ENCODE data around the gene ZCCHC24.
"Not testable (repeated sequence)": the region's sequence is repeated elsewhere in the genome, so short reads cannot be mapped to it uniquely, and the experiment has no call there.

Gene ZCCHC24

DNA sequence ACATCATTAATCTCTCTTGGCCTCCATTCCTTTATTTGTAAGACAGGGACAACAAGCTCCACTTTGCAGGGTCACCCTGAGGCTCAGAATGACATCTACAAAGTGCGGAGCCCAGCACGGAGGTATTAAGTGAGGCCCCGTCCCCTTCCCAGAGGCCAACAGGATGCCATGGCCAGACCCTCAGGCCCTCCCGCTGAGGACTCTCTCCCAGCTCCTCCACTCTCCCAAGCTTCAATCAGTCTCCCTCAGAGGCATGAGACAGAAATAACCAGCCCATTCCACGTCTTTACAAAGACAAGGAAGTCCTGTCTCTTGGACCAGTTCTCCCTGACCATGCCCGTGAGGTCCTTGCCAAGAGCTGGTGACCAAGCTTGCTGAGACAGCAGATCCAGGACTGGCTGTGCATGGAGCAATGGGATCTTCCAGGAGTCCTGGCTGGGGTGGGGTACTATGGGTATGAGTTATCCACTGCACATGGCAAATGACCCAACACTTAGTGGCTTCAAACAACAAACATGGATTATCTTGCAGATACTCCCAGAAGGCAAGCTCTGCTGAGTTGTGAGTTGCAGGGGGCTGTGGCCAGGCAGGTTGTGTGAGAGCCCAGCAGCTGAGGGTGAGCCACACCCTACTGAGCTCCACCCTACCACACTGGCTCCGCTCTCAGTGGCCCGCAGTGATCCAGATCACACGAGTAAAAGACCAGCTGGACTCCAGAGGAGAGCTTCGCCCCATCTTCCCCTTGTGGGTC lies 102.4 kb downstream of the ZCCHC24 start:
- DNase-seq, result no peak

DNA sequence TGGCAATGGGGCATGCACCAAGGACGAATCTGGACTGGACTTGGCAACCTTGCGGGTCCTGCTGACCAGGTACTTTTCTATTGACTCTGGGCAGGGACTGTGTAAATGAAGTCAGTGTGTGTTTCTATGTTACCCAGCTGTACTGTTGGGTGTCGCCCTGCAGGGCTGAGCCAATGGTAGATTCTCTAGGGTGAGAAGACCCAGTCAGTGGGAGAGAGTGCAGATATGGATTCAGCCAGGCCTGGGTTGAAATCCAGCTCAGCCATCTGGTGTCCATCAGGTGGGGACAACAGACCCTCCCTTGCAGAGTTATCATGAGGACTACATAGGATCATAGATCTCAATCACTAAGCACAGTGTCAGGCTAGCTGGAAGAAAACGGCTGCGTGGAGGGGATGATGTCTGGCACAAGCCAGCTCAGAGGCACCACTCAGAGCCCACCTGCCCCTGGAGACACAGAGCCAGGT lies 103.1 kb downstream of the ZCCHC24 start:
- no peak for DNase-seq

DNA sequence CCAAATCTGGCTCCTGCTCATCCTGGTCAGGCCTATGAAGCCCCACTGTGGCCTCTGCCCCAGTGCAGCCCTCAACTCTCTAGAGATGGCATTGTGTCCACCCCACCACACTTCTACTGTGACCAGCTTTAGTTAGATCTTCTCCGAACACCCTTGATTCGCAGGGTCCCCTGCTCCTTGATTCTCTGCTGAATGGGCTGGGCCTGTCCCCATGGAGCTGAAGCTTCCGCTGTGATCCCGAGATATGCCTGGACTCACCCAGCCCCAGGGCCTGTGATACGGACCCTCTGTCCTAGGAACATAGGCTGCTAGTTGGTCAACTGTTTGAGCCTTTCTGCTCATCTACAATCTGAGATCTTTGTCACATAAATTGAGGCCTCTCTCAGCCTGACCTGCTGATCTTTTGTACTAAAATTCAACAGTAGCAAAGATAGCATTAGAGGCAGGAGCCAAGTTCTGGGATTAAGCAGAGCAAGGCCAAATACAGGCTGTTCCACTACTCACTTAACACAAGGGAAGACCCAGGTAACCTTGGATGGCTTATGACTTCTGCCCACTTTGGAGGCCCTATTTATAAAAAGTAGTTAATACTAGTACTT lies 104.7 kb downstream of the ZCCHC24 start:
- DNase-seq, result no peak

DNA sequence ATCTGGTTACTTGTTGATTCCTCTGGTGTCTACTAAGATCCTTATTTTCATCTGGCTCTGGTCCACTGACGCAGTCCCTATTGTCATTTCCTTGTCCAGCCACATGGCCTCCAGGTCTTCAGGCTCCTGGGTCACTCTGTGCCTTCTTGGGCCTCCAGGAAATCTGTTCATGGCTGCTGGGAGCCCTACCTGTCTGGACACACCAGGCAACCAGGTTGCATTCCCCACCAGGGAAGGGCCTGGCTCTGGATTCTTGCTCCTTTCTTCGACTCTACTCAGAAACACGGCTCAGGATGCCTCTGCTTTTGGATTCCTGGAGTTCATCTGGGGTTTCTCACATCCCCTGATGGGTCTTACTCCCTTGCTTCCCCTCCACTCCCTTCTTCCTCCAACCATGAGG lies 106.2 kb downstream of the ZCCHC24 start:
- no peak for DNase-seq

DNA sequence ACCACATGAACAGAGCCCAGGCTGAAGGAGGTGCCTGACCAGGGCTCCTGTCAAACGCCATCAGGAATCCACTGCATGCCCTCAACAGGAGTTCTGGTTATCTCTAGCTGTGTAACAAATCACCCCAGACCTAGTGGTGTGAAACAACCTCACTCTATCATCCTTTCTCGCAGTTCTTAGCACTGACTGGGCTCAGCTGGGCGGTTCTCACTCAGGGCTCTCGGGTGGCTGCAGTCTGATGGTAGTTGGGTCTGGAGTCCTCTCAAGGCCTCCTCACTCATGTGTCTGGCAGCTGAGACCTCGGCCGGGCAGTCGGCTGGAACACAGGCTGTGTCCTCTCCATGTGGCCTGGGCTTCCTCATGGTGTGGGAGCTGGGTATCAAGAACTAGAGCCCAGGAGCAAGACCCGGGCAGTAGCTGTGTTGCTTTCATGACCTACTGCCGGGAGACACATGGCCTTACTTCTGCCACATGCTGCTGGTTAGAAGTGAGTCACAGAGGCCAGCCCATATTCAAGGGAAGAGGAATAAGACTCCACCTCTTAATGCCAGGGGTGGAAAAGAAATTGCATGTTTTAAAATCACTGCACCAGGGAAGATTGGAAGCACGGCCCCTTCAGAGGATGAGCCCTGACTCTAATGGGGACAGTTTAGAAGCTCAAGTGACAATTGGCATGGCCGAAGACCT lies 107.5 kb downstream of the ZCCHC24 start:
- DNase-seq, result not testable (repeated sequence)

DNA sequence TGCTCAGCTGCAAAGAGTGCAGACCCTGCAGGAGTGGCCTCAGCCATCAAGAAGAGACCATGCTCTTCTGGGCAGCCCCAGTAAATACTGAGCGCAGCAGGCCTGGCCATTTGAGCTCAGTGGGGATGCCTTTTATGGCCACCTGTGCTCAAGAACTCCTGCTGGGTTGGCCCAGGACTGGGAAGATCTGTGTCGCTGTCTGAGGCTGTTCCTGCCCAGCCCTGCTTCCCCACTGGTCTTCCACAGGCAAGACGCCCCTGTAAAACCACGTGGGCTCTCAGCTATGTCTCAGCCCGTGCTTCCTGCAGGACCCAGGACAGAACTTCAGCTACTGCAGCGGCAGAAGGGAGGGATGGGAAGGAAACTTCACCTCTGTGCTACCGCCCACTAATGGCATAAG lies 108.7 kb downstream of the ZCCHC24 start:
- no peak for DNase-seq

DNA sequence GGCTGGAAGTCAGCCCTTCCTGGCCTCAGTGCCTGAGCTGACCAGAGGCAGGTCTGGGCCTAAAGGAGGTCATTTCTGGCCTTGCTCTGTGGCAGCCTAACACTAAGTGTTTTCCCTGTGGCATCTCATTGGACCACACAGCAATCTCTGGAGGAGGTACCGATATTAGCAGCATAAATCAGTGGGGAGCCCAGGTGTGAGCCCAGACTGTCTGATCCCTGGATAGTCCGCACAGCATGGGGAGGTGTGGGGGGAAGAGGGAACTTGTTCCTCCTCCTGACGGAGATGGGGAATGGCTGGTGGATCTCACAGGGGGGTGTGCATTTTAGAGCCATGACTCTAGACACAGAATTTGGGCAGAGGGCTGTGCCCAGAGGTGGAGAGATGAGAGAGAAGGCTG lies 109.1 kb downstream of the ZCCHC24 start:
- no peak for DNase-seq

DNA sequence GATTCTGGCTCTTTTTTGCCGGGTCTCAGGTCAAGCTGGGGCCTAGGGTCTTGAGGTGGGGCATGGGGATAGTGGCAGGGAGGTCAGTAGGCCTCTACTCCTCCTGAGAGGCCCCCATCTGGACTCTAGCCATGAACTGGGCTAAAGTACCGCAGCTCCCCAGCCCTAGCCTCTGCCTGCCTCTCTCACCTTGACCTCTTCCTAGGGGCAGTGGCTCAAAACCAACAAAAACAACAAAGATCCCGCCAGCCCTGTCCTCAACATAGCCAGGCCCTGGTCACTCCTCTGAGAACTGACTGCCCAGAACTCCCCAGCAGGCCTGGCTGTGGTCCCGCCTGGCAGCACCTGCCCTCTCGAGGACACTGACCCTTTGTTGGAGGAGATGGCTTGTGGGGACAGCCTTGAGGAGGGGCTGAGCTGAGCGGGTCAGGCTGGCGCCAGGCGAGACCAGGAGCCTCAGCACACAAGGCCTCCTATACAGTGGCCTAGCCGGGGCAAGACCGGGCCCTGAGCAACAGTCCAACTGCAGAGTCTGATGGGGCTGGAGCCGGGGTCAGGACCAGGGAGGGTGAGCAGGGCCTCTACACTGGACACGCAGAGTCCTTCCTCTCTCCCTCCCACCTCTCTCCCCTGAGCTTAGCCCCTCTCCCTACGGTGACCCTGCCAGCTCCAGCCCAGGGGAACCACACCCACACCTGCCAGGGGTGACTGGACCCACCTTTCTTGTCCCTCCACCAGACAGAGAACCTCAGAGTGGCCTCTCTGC lies 109.8 kb downstream of the ZCCHC24 start:
- no peak for DNase-seq

DNA sequence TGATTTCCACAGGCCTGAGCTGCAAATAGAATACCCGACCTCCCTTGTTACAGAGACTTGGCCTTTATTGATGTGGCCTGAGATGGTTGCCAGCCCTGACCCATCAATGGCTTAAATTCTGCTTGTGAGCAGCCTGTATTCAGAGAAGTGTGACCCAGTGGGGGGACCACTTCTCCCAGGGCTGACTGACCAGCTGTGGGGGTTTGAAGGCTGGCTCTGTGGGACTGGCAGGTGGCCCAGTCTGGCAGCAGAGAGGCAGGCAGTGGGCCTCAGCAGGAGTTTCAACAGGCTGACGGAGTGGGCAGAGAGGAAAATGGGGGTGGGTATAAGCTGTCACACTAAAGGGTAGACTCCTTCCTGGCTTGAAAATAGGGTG lies 110.3 kb downstream of the ZCCHC24 start:
- DNase-seq, result no peak

DNA sequence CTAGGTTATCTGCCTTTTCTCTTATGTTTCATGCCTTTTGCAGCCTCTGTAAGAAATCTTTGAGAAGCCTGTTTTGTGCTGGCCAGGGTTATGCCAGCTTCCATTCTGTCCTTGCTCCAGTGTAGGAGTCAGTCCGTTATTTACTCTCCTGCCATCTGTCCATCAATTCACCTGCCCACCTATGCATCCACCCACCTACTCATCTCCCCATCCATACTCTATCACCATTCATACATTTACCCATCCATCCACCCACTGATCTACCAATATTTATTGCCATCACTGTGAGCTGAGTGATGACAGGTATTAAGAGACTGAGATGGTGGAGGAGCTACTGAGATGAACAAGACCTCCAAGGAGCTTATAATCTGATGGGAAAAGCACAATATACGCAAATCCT lies 110.9 kb downstream of the ZCCHC24 start:
- DNase-seq, result no peak

DNA sequence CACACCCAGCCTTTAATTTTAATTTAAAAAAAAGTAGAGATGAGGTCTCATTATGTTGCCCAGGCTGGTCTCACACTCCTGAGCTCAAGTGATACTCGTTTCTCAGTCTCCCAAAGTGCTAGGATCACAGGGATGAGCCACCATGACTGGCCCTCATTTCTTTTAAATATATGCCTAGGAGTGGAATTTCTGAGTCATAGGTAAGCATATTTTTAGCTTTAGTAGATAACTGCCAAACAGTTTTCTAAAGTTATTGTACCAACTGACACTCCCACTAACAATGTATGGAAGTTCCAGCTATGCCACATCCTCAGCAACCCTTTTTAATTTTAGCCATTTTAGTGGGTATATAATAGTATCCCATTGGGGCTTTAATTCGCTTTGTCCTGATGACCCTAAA lies 111.9 kb downstream of the ZCCHC24 start:
- no peak for DNase-seq

DNA sequence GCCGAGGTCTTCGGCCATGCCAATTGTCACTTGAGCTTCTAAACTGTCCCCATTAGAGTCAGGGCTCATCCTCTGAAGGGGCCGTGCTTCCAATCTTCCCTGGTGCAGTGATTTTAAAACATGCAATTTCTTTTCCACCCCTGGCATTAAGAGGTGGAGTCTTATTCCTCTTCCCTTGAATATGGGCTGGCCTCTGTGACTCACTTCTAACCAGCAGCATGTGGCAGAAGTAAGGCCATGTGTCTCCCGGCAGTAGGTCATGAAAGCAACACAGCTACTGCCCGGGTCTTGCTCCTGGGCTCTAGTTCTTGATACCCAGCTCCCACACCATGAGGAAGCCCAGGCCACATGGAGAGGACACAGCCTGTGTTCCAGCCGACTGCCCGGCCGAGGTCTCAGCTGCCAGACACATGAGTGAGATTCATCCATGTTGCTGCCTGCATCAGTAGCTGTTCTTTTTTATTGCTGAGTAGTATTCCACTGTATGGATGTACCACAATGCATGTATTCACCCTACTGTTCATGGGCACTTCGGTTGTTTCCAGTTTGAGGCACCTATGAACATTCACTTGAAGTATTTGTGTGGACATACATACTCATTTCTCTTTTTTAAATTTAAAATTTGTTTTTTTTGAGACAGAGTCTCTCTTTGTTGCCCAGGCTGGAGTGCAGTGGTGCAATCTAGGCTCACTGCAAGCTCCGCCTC lies 112.7 kb downstream of the ZCCHC24 start:
- DNase-seq, result not testable (repeated sequence)
